ENCODE measurements around the gene RALY.

DNA sequence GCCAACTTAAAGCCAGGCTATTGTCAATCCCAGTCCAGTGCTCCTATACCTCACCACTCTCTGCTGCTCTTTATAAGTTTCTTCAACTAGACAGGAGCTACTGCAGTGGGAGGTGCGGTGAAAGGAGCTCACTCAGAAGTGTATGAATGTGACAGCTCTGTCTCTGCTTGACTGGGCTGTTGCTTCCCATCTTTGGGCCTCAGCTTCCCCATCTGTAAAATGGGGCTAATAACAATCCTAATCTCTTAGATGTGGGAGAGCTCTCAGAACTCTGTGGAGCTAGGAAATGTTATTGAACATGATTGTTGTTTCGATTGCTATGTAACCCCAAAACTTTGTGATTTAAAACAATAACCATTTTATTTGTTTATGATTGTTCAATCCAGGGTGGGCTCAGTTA is 8.4 kb upstream of the RALY start:
- no peak for TF ChIP-seq JUN (IDR thresholded peaks at IDR 0.05; ENCODE audit: borderline replicate concordance, insufficient read depth, insufficient read length, low read depth)
- TF ChIP-seq, protein P1, sequence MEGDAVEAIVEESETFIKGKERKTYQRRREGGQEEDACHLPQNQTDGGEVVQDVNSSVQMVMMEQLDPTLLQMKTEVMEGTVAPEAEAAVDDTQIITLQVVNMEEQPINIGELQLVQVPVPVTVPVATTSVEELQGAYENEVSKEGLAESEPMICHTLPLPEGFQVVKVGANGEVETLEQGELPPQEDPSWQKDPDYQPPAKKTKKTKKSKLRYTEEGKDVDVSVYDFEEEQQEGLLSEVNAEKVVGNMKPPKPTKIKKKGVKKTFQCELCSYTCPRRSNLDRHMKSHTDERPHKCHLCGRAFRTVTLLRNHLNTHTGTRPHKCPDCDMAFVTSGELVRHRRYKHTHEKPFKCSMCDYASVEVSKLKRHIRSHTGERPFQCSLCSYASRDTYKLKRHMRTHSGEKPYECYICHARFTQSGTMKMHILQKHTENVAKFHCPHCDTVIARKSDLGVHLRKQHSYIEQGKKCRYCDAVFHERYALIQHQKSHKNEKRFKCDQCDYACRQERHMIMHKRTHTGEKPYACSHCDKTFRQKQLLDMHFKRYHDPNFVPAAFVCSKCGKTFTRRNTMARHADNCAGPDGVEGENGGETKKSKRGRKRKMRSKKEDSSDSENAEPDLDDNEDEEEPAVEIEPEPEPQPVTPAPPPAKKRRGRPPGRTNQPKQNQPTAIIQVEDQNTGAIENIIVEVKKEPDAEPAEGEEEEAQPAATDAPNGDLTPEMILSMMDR (IDR thresholded peaks at IDR 0.05; ENCODE audit: extremely low read depth in 1 of 2, insufficient read depth in 1 of 2, low read depth in 1 of 2, low read length in 2 of 2): no peak
- no peak for TF ChIP-seq EZH2 (IDR thresholded peaks at IDR 0.05; ENCODE audit: borderline replicate concordance, low read depth, low read length, severe bottlenecking)
- TF ChIP-seq POLR2AphosphoS5 (IDR thresholded peaks at IDR 0.05; ENCODE audit: insufficient read depth, low read depth, low read length): no peak

All from endothelial cell of umbilical vein (primary cell).